HG02885 (cell line): ENCODE measurements around the gene STX4.
"Not testable (repeated sequence)": the region's sequence is repeated elsewhere in the genome, so short reads cannot be mapped to it uniquely, and the experiment has no call there.

ENCODE experiments used
- ATAC-seq: cut with Tn5 transposase; IDR thresholded peaks from one replicate; pipeline ENCODE4 v1.9.1; 2021; ENCODE audit warnings: mild to moderate bottlenecking; ENCODE audit not compliant: unreplicated experiment, poor library complexity

Gene STX4

GRCh38 chr16:31017756-31018155 is 15.6 kb upstream of the STX4 start:
- not testable (repeated sequence) for ATAC-seq

DNA sequence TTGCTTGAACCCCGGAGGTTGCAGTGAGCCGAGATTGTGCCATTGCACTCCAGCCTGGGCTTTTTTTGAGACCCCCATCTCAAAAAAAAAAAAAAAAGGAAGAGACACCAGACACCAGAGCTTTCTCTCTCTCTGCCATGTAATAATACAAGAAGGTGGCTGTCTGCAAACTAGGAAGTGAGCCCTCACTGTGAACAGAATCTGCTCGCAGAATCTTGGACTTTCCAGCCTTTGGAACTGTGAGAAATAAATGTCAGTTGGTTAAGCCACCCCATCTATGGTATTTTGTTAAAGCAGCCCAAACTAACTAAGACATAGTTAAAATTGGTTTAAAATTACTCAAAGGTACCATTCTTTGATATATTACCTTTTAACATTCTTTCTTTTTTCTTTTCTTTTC is 12.8 kb upstream of the STX4 start:
- no peak for ATAC-seq

GRCh38 chr16:31022544-31023251 is 10.7 kb upstream of the STX4 start:
- ATAC-seq, result no peak

GRCh38 chr16:31023252-31023602 is 10.1 kb upstream of the STX4 start:
- ATAC-seq, result no peak

DNA sequence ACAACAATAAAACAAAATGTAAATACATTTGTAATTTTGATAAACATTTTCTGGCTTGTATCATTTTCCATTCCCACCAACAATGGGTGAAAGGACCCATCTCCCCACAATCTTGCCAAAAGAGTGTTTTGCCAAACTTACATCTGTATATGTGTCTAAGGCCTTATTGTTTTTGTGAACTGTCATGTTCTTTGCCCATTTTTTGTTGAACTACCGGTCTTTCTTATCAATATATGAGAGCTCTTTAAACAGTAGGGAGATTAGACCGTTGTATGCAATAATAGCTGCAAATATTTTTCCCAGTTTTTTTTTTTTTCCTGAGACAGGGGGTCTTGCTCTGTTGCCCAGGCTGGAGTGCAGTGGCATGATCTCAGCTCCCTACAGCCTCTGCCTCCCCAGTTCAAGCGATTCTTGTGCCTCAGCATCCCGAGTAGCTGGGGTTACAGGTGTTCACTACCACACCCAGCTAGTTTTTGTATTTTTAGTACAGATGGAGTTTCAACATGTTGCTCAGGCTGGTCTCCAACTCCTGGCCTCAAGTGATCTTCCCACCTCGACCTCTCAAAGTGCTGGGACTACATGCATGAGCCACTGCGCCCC is 9.6 kb upstream of the STX4 start:
- no peak for ATAC-seq

- ATAC-seq, result no peak
Observed at GRCh38 chr16:31025339-31025738, 8.0 kb upstream of the STX4 start.

GRCh38 chr16:31029272-31029671 is 4.1 kb upstream of the STX4 start:
- ATAC-seq, result no peak

DNA sequence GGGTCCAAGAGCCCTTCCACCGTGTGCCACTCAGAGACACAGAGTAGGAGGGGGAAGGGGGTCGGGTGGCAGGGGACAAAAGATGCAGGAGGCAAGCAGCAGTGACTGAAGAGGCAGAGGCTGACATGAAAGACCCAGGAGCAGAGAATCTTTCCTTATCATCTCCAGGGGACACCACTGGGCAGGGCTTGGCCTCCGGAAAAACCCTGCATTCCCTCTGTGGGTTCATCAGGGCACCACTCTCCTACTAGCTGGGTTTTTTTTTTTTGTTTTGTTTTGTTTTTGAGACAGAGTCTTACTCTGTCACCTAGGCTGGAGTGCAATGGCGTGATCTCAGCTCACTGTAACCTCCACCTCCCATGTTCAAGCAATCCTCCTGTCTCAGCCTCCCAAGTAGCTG is 2.1 kb upstream of the STX4 start:
- no peak for ATAC-seq

DNA sequence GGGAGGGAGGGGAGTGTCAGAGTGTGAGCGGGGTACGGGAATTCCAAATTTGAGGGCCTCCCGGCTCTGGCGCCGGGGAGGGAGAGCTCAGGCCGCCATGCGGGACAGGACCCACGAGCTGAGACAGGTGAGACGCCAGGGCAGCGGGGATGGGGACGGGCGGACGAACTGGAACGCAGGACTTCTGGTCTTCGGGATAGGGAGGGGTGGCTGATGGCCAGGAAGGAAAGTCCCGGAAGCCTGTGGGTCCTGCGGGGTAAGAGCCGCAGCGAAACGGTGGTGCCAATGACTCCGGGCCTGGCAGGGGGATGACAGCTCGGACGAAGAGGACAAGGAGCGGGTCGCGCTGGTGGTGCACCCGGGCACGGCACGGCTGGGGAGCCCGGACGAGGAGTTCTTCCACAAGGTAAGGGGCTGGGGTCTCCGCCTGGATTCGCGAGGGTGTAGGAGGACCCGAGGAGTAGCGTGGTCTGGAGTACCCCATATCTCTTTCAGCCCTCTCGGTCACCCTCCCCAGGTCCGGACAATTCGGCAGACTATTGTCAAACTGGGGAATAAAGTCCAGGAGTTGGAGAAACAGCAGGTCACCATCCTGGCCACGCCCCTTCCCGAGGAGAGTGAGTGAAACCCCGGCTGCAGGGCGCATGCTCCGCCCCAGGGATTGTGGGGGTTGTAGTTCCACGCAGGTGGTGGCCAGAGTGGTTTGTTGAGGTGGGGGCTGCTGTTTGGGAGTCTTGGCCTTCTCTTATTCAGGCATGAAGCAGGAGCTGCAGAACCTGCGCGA is 543 bp downstream of the STX4 start:
- peak; percentile 51 for ATAC-seq

- no peak for ATAC-seq
Observed at GRCh38 chr16:31036691-31037090, 3.3 kb downstream of the STX4 start.

GRCh38 chr16:31038993-31039392 is 5.6 kb downstream of the STX4 start:
- ATAC-seq, result no peak

DNA sequence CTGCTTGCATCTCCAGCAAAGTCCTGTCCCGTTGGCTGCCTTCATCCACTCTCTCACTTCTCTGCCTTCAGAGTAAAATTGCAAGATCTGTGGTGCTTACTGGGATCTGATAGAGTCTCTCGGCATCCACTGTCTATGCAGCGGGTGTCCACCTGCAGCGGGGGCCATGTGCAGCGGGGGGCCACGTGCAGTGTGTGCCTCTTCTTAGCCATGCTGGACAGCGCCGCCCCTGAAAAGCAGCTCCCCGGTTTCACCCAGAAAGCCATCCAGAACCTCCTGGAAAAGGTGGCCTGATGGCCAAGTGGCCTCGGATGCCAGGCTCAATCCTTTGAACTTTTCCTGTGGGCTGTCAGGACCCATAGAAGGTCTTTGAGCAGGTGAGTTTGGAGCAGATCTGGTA is 9.5 kb downstream of the STX4 start:
- ATAC-seq, result no peak

- ATAC-seq, result no peak
Observed at GRCh38 chr16:31043352-31043751, 10.0 kb downstream of the STX4 start.

DNA sequence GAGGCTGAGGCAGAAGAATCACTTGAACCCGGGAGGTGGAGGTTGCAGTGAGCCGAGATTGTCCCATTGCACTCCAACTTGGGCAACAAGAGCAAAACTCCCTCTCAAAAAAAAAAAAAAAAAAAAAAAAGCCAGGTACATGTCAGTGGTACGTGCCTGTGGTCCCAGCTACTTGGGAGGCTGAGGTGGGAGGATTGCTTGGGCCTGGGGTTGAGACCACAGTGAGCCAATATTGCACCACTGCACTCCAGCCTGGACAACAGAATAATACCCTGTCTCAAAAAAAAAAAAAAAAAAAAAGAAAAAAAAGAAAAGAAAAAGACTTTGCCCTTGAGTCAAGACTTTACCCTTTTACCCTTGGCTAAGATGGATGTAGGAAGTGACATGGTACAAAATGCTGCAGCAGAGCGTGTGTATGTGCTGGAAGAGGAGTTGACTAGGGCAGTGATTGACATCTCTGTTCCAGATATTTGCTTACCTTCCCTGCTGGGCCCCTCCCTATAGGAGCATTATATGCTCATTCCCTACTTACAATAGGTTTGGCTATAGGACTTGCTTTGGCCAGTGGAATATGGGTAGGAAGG is 10.6 kb downstream of the STX4 start:
- ATAC-seq, result no peak

DNA sequence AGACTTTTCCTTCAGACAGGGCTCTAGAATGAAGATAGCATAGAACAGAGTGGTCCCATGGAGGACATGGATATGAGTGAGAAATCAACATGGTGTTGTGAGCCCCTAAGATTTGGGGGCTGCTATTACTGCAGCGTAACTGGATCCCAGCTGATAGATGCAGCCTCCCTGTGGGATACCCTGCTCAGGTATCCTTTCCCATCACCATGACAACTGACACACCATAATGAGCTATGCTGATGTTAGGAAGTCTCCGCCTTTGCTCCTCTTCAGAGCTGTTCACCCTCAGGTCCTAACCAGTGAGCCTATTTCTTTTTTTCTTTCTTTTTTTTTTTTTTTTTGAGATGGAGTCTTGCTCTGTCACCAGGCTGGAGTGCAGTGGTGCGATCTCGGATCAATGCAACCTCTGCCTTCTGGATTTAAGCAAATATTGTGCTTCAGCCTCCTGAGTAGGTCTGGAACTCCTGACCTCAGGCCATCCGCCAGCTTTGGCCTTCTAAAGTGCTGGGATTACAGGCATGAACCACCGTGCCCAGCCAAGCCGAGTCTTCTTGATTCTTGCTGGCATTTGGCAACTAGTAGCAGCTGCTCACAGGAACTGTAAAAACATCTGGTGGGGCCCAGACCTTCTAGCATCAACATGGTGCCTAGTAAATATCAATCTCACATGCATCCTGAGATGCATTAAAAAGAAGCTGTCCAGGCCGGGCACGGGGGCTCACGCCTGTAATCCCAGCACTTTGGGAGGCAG is 17.1 kb downstream of the STX4 start:
- ATAC-seq, result no peak

- no peak for ATAC-seq
Observed at GRCh38 chr16:31052114-31052513, 18.8 kb downstream of the STX4 start.

GRCh38 chr16:31055613-31056012 is 22.3 kb downstream of the STX4 start:
- ATAC-seq, result no peak

DNA sequence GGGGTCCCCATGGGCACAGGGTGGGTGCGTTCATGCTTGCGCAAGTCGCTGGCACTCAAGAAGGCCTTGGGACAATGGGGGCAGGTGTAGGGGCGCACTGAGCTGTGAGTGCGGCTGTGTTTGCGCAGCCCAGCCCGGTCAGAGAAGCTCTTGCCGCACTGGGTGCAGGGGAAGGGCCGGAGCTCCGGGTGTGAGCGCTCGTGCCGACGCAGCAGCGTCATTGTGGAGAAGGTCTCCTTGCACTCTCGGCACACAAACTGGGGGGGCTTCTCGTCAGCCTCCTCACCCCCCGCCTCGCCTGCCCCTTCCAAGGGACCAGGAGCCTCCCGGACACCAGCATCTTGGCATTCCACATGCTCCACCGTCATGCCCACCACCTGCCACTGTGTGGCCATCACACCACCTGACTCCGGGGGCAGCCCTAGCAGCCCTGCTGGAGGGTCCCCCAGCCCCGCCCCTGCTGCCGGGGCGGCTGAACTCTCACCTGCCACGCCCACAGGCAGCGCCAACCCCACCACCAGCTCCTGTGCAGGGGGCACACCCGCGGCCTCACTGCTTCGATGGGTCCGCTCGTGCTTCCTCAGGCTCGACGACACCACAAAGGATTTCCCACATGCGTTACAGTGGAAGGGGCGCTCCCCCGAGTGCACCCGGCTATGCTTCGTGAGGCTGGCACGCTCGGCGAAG is 27.9 kb downstream of the STX4 start:
- no peak for ATAC-seq

GRCh38 chr16:31061813-31062440 is 28.6 kb downstream of the STX4 start:
- no peak for ATAC-seq

- ATAC-seq, result no peak
Observed at GRCh38 chr16:31063495-31063842, 30.1 kb downstream of the STX4 start.
